HL-60 (cell line): Measurements from ENCODE around the gene NTN3.

Source experiments
- CTCF ChIP-seq: IDR thresholded peaks from one replicate; pipeline ENCODE4 v1.5.1; 2011; ENCODE audit warnings: low read length, control low read depth, inconsistent platforms; ENCODE audit not compliant: insufficient read depth
- GABPA ChIP-seq: IDR thresholded peaks from 2 replicates; pipeline ENCODE4 v1.6.1; 2012; ENCODE audit warnings: low read depth
- POLR2AphosphoS5 ChIP-seq: IDR thresholded peaks from 2 replicates; pipeline ENCODE4 v1.6.1; 2012; ENCODE audit warnings: low read depth
- REST ChIP-seq: IDR thresholded peaks from 2 replicates; pipeline ENCODE4 v1.6.1; 2012; ENCODE audit warnings: low read depth; ENCODE audit not compliant: insufficient replicate concordance
- SPI1 ChIP-seq: IDR thresholded peaks from 2 replicates; pipeline ENCODE4 v1.6.1; 2012; ENCODE audit warnings: low read depth, mild to moderate bottlenecking, borderline replicate concordance

- TF ChIP-seq CTCF = no peak
- TF ChIP-seq REST = no peak
- TF ChIP-seq POLR2AphosphoS5 = no peak
- TF ChIP-seq SPI1 = no peak
- TF ChIP-seq GABPA = no peak
Measured at GRCh38 chr16:2424061-2425007, 46.8 kb upstream of the NTN3 start.
